Hematopoietic multipotent progenitor cell treated with erythropoietin and hydrocortisone succinate and interleukin-3 and kit ligand, for 6 days (in vitro differentiated cells): ENCODE data around the gene KLHL3.

Experiments
- DNase-seq: peaks from one replicate; pipeline ENCODE4 v3.0.0-alpha.2; 2015

The KLHL3 gene

GRCh38 chr5:137741718-137742117 lies 5.8 kb upstream of the KLHL3 start:
- DNase-seq = no peak

- no peak for DNase-seq
These were observed 3.8 kb upstream of the KLHL3 start for GRCh38 chr5:137739737-137740136.

GRCh38 chr5:137738947-137739346 lies 3.1 kb upstream of the KLHL3 start:
- DNase-seq = no peak

GRCh38 chr5:137737349-137738131 lies 1.7 kb upstream of the KLHL3 start:
- DNase-seq = peak; percentile 40

GRCh38 chr5:137736496-137736895 lies 607 bp upstream of the KLHL3 start:
- DNase-seq = no peak

GRCh38 chr5:137734962-137735554 lies 831 bp downstream of the KLHL3 start:
- DNase-seq = no peak

GRCh38 chr5:137734331-137734730 lies 1.6 kb downstream of the KLHL3 start:
- DNase-seq = peak; percentile 33

- no peak for DNase-seq
These were observed 2.0 kb downstream of the KLHL3 start for GRCh38 chr5:137733922-137734321.

GRCh38 chr5:137733006-137733405 lies 2.9 kb downstream of the KLHL3 start:
- no peak for DNase-seq

GRCh38 chr5:137731176-137731575 lies 4.7 kb downstream of the KLHL3 start:
- no peak for DNase-seq

- no peak for DNase-seq
These were observed 5.6 kb downstream of the KLHL3 start for GRCh38 chr5:137730336-137730735.

GRCh38 chr5:137728048-137728447 lies 7.8 kb downstream of the KLHL3 start:
- no peak for DNase-seq

GRCh38 chr5:137727623-137728022 lies 8.3 kb downstream of the KLHL3 start:
- no peak for DNase-seq

- DNase-seq = no peak
These were observed 11.6 kb downstream of the KLHL3 start for GRCh38 chr5:137724251-137724650.

- no peak for DNase-seq
These were observed 17.3 kb downstream of the KLHL3 start for GRCh38 chr5:137718611-137719010.

GRCh38 chr5:137716337-137716736 lies 19.6 kb downstream of the KLHL3 start:
- no peak for DNase-seq

GRCh38 chr5:137715456-137715855 lies 20.4 kb downstream of the KLHL3 start:
- DNase-seq = no peak

- DNase-seq = peak; percentile 28
These were observed 20.9 kb downstream of the KLHL3 start for GRCh38 chr5:137714946-137715345.

- no peak for DNase-seq
These were observed 21.4 kb downstream of the KLHL3 start for GRCh38 chr5:137714494-137714893.

GRCh38 chr5:137712139-137712667 lies 23.7 kb downstream of the KLHL3 start:
- no peak for DNase-seq

- DNase-seq = no peak
These were observed 25.8 kb downstream of the KLHL3 start for GRCh38 chr5:137710086-137710485.

GRCh38 chr5:137708796-137709559 lies 26.9 kb downstream of the KLHL3 start:
- DNase-seq = no peak

GRCh38 chr5:137708062-137708461 lies 27.8 kb downstream of the KLHL3 start:
- no peak for DNase-seq

- no peak for DNase-seq
These were observed 29.0 kb downstream of the KLHL3 start for GRCh38 chr5:137706841-137707240.
